H1 (cell line): ENCODE results near the gene ATP2C1. TPM values are rescaled to one million over a fixed set of nuclear protein-coding genes. Genes with fewer than 3 reads are reported as not detected.

Source experiments
- ASH2L ChIP-seq: fragments of 200-600, 300-600 bp; sonication (generic); IDR thresholded peaks from one replicate; pipeline ENCODE4 v1.7.1; 2017; ENCODE audit warnings: low read length
- RAD21 ChIP-seq, 2 experiments: IDR thresholded peaks in 1 of 2; conservative IDR thresholded peaks in 1 of 2; 2 replicates each; pipeline ENCODE4 v1.6.1; 2011; ENCODE audit warnings: low read depth in 2 of 2, low read length in 2 of 2, improper control_type of control experiment in 1 of 2, inconsistent platforms in 1 of 2, mild to moderate bottlenecking in 1 of 2, moderate library complexity in 1 of 2
- SAP30 ChIP-seq: fragments of 300-600 bp; sonication (generic); IDR thresholded peaks from 2 replicates; pipeline ENCODE4 v1.7.1; 2012; ENCODE audit warnings: low read length, moderate library complexity, mild to moderate bottlenecking, inconsistent platforms; ENCODE audit not compliant: insufficient read depth, insufficient replicate concordance
- TCF12 ChIP-seq: IDR thresholded peaks from 2 replicates; pipeline ENCODE4 v1.6.1; 2011; ENCODE audit warnings: low read depth, mild to moderate bottlenecking, low read length
- polyA plus RNA-seq, 7 experiments: library from polyadenylated mRNA; depleted of rRNA in 3 of 7; stranded (reverse) in 5 of 7; unstranded in 2 of 7; fragments of >200 nt in 5 of 7; fragments of 200-250 nt in 2 of 7; gene quantifications; 1 replicate in 5 of 7; 2 replicates in 1 of 7; 4 replicates in 1 of 7; pipeline versions ENCODE4 v1.2.1 to v1.2.3, GENCODE V29; 2011 to 2013; ENCODE audit warnings: missing spikeins in 2 of 7, mixed read lengths in 2 of 7
- total RNA-seq: library from RNA; stranded (reverse); fragmentation: NEBNext Ultra II Directional; extraction: Animal tissue kit (Norgen Biotek cat#: 25700); gene quantifications from 2 replicates; pipeline ENCODE4 v1.2.1, GENCODE V29; 2021

Gene ATP2C1
- total and polyA plus RNA-seq, 2 of the 8 experiments (the other 6 are each of a cell fraction or from before 2014, with no cell fraction given), result 50.7 to 68.5 TPM

- TF ChIP-seq ASH2L, result no peak
- no peak for TF ChIP-seq TCF12
- TF ChIP-seq SAP30, result no peak
- TF ChIP-seq RAD21 (IDR thresholded peaks at IDR 0.05 in 1 of 2, conservative IDR thresholded peaks at IDR 0.05 in 1 of 2; ENCODE audit: low read depth in 2 of 2, low read length in 2 of 2), result no peak
Observed at GRCh38 chr3:130948001-130948773, 54.3 kb downstream of the ATP2C1 start (continued).
